GM12891 (cell line): ENCODE data around the gene ZC3HAV1L.
"Not testable (repeated sequence)": the region's sequence is repeated elsewhere in the genome, so short reads cannot be mapped to it uniquely, and the experiment has no call there.

Experiments
- DNase-seq: peaks from one replicate; pipeline ENCODE4 v3.0.0; 2011; ENCODE audit warnings: low spot score; ENCODE audit not compliant: insufficient read length
- FAIRE-seq: peaks from 2 replicates; lab custom pipeline; 2011; peaks lifted over from hg19 to GRCh38; lab: Jason Lieb, UNC
- PAX5 ChIP-seq: IDR thresholded peaks from 2 replicates; pipeline ENCODE4 v1.6.1; 2011; ENCODE audit warnings: low read length, moderate library complexity, mild to moderate bottlenecking; ENCODE audit not compliant: insufficient read depth, severe bottlenecking
- POLR2A ChIP-seq: IDR thresholded peaks from 2 replicates; pipeline ENCODE4 v1.6.1; 2011; ENCODE audit warnings: low read depth, low read length, control low read depth
- POLR2AphosphoS5 ChIP-seq: IDR thresholded peaks from 2 replicates; pipeline ENCODE4 v1.6.1; 2011; ENCODE audit warnings: low read depth, low read length, control low read depth
- POU2F2 ChIP-seq: IDR thresholded peaks from 2 replicates; pipeline ENCODE4 v1.6.1; 2011; ENCODE audit warnings: low read depth, mild to moderate bottlenecking, control low read depth, low read length, moderate library complexity
- SPI1 ChIP-seq: IDR thresholded peaks from 2 replicates; pipeline ENCODE4 v1.6.1; 2011; ENCODE audit warnings: low read depth, low read length, control low read depth
- TAF1 ChIP-seq: IDR thresholded peaks from 2 replicates; pipeline ENCODE4 v1.6.1; 2011; ENCODE audit warnings: low read depth, low read length, control low read depth

ZC3HAV1L gene

GRCh38 chr7:139038691-139039090 is 2.8 kb upstream of the ZC3HAV1L start:
- DNase-seq (no peak), FAIRE-seq (no peak)
- TF ChIP-seq PAX5 (no peak), POU2F2 (no peak), TAF1 (no peak), POLR2A (no peak), POLR2AphosphoS5 (no peak), SPI1 (no peak)

GRCh38 chr7:139036901-139037300 is 1.1 kb upstream of the ZC3HAV1L start:
- DNase-seq: no peak
- no peak for FAIRE-seq
- TF ChIP-seq TAF1: no peak

DNA sequence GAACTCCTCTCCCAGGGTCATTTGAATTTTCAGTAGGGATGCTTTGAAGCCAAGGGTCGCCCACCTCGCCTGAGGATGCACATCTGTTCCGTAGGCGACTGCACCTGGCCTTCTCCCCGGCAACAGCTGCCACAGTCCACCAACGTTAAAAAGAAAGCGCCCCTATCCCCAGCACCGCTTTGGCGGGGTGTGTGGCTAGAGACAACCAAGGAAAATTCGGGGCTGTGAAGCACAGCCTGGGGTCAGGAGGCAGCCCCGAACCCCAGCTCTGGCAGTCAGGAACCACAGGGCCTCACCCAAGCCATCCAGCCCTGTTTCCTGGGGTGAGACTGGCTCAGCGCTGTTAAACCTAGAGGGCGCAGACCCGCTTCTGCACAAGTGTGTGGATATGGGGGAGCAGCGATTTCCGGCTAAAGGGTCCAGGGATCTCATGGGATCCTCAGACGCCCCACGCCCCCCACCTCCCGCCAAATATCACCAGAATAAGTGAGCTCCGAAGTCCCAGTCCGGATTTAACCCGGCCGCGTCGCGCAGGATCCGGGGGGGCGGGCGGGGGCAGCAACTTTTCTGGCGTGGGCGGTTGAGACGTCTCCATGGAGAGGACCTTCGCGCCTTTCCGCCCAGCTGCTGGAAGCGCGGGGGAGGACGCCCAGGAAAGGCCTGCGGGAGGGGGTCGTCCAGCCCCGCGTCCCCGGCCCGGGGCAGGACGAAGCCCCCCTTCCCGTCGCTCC is 822 bp downstream of the ZC3HAV1L start:
- TF ChIP-seq TAF1 (no peak), POU2F2 (no peak), PAX5 (no peak), SPI1 (no peak), POLR2A (no peak), POLR2AphosphoS5 (no peak)
- FAIRE-seq (no peak), DNase-seq (peak; percentile 60)

DNA sequence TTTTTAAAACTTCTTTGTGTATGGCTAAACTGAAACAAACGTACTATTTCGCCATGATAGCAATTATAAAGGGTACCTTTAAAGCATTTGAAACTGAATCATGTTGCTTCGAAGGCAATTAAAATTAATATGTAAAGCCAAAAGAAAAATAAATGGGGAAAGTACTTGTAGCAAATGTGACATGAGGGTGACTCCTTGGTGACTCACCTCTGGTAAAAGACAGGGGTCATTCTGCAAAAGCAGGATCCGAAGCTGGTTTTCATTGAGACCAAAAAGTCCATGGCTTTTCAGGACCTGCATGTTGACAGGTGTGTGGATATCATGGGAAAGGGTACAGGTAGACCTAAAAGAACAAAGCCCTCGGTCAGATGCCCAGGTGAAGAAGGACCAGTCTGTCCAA is 1.5 kb downstream of the ZC3HAV1L start:
- no peak for TF ChIP-seq POLR2AphosphoS5
- no peak for TF ChIP-seq POU2F2
- no peak for TF ChIP-seq PAX5
- TF ChIP-seq SPI1: no peak
- FAIRE-seq (no peak), DNase-seq (no peak)

DNA sequence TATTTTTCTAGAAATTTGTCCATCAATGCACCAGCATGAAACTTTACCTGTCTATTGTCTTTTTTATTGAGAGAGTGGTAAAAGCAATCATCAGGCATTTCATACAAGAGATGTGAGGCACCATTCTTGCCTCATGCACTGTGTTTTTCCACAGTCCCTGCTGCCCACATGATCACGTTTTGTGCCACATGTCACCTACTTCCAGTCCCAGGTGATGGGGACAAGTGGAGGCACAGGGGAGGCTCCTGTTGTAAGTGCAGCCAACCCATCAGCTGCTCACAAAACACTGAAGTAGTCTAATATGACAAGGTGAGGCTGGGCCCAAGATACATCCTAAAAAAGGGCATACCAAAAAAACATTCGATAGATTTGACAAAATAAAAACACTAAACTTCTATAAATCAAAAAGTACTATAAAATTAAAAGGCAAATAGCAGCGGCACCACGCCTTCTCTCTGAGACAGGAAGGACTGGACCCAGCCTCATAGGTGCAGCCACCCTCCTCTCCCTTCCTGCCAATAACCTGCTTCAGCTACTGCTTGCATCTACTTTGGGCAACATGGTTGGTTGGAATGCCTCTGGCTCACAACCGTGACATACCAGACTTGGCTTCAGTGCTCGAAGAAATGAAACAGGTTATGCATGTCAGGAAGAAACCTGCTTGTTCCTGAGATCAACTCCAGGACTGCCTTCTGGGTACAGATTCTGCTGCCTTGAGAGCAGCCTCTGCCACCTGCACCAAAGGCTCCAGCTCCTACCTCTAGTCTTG is 2.3 kb downstream of the ZC3HAV1L start:
- DNase-seq (no peak), FAIRE-seq (no peak)
- TF ChIP-seq POLR2AphosphoS5 (no peak), PAX5 (no peak), SPI1 (no peak), POU2F2 (no peak)

- DNase-seq: no peak
- no peak for FAIRE-seq
- TF ChIP-seq POLR2A: no peak
Measured at GRCh38 chr7:139032473-139032872, 3.4 kb downstream of the ZC3HAV1L start.

GRCh38 chr7:139029353-139029752 is 6.5 kb downstream of the ZC3HAV1L start:
- no peak for DNase-seq
- FAIRE-seq: no peak
- TF ChIP-seq TAF1 (no peak), SPI1 (no peak), POLR2AphosphoS5 (no peak), POU2F2 (no peak)

DNA sequence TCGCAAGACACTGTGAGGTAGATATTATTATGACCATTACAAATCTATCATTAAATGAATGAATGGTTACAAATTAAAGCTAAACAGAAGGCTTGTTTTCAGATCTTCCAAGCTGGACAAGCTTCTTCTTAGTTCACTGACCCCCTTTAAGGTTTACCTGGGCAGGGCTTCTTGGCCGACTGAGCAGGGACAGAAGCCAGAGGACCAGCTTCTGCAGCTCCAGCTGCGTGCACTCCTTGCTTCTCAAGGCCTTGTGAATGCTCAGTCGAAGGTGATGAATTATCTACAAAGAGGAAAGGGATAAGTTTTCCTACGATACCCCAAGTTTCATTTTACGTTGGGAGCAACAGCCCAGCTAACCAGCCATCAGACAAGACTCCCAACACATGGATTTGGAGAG is 9.3 kb downstream of the ZC3HAV1L start:
- TF ChIP-seq SPI1: no peak
- no peak for TF ChIP-seq POLR2AphosphoS5
- TF ChIP-seq TAF1: no peak
- TF ChIP-seq POU2F2: no peak
- TF ChIP-seq POLR2A: no peak
- no peak for TF ChIP-seq PAX5
- no peak for DNase-seq
- no peak for FAIRE-seq

- FAIRE-seq, DNase-seq: not testable (repeated sequence)
Measured at GRCh38 chr7:139025861-139026260, 10.0 kb downstream of the ZC3HAV1L start.

DNA sequence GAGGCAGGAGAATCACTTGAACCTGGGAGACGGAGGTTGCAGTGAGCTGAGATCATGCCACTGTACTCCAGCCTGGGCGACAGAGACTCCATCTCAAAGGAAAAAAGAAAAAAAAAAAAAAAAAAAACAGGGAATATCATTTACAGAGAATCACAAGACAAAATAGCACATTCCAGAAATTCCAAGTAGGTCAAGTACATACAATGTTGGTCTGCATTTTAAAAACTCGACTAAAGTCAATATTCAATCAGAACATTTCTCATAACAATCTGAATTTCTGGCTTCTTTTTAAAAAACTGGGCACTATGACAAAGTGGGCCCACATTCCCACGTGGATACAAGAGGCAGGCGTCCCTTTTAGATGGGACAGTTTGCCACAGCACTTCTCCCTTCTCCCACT is 12.8 kb downstream of the ZC3HAV1L start:
- DNase-seq (no peak), FAIRE-seq (no peak)
- no peak for TF ChIP-seq SPI1
- TF ChIP-seq POU2F2: no peak
- no peak for TF ChIP-seq PAX5
- no peak for TF ChIP-seq TAF1
